Ramos (cell line): ENCODE measurements around the gene AARS2.
"Not testable (repeated sequence)": the region's sequence is repeated elsewhere in the genome, so short reads cannot be mapped to it uniquely, and the experiment has no call there.

Experiments
- in situ Hi-C: fragments of 300-500 bp; cut with MboI; formaldehyde crosslinking; loops from one replicate; pipeline ENCODE4 v1.14.3; 2022; ENCODE audit warnings: low sequenced_read_pairs; ENCODE audit not compliant: unreplicated experiment

The AARS2 gene

GRCh38 chr6:44333273-44333919, 20.2 kb upstream of the AARS2 start:
- in situ Hi-C loops, result loop anchor here (25.0 kb wide), 1 partner anchor 171 kb away; the partner anchor contains the start of gene CAPN11

- in situ Hi-C loops, result loop anchor here (25.0 kb wide), 1 partner anchor 170 kb away; the partner anchor contains the start of gene CAPN11
Observed at GRCh38 chr6:44332585-44332984, 19.4 kb upstream of the AARS2 start.

GRCh38 chr6:44329858-44330257, 16.7 kb upstream of the AARS2 start:
- in situ Hi-C loops, result loop anchor here (25.0 kb wide), 1 partner anchor 168 kb away; the partner anchor contains the start of gene CAPN11

- in situ Hi-C loops, result loop anchor here (25.0 kb wide), 1 partner anchor 166 kb away; the partner anchor contains the start of gene CAPN11
Observed at GRCh38 chr6:44328203-44328602, 15.1 kb upstream of the AARS2 start.

GRCh38 chr6:44327760-44328159, 14.6 kb upstream of the AARS2 start:
- in situ Hi-C loops, result loop anchor here (25.0 kb wide), 1 partner anchor 165 kb away; the partner anchor contains the start of gene CAPN11

- in situ Hi-C loops, result loop anchor here (25.0 kb wide), 1 partner anchor 165 kb away; the partner anchor contains the start of gene CAPN11
Observed at GRCh38 chr6:44327096-44327495, 13.9 kb upstream of the AARS2 start.

- in situ Hi-C loops, result no loop called here
Observed at GRCh38 chr6:44321210-44321609, 8.1 kb upstream of the AARS2 start.

- in situ Hi-C loops, result not testable (repeated sequence)
Observed at GRCh38 chr6:44317136-44317631, 4.0 kb upstream of the AARS2 start.

- in situ Hi-C loops, result no loop called here
Observed at GRCh38 chr6:44316481-44316880, 3.3 kb upstream of the AARS2 start.

GRCh38 chr6:44315951-44316350, 2.8 kb upstream of the AARS2 start:
- in situ Hi-C loops, result no loop called here

GRCh38 chr6:44315516-44315915, 2.4 kb upstream of the AARS2 start:
- in situ Hi-C loops, result no loop called here

GRCh38 chr6:44314657-44315056, 1.5 kb upstream of the AARS2 start:
- in situ Hi-C loops, result not testable (repeated sequence)

- in situ Hi-C loops, result no loop called here
Observed at GRCh38 chr6:44311767-44312166, 1.4 kb downstream of the AARS2 start.

- in situ Hi-C loops, result no loop called here
Observed at GRCh38 chr6:44311304-44311703, 1.8 kb downstream of the AARS2 start.

GRCh38 chr6:44310241-44310640, 2.9 kb downstream of the AARS2 start:
- in situ Hi-C loops, result no loop called here

- in situ Hi-C loops, result no loop called here
Observed at GRCh38 chr6:44309631-44310030, 3.5 kb downstream of the AARS2 start.

GRCh38 chr6:44309092-44309491, 4.1 kb downstream of the AARS2 start:
- in situ Hi-C loops, result no loop called here

- in situ Hi-C loops, result no loop called here
Observed at GRCh38 chr6:44307217-44307616, 5.9 kb downstream of the AARS2 start.

- in situ Hi-C loops, result no loop called here
Observed at GRCh38 chr6:44306710-44307109, 6.4 kb downstream of the AARS2 start.

GRCh38 chr6:44305200-44305725, 7.9 kb downstream of the AARS2 start:
- in situ Hi-C loops, result no loop called here

GRCh38 chr6:44304282-44305199, 8.6 kb downstream of the AARS2 start:
- in situ Hi-C loops, result no loop called here
